NCI-H82 (cell line): ENCODE results near the gene CPTP.

Source experiments
- DNase-seq: peaks from one replicate; lab custom pipeline; 2025; lab: John Stamatoyannopoulos, UW

Gene CPTP

DNA sequence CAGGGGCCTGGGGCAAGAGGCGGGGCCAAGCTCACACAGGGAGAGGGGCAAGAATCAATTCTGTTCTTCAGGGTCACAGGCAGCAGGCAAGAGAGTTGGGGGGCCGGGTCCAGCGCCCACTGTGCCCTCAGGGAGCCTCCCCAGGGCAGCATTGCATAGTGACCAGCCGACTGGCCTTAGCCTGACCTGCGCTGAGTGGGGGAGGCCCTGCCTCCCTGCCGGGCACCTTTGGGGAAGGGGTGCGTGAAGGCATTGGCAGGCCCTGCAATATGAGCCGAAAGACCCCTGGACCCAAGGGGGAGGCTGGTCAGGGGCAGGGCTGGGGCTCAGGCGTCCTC lies 32.2 kb upstream of the CPTP start:
- no peak for DNase-seq

DNA sequence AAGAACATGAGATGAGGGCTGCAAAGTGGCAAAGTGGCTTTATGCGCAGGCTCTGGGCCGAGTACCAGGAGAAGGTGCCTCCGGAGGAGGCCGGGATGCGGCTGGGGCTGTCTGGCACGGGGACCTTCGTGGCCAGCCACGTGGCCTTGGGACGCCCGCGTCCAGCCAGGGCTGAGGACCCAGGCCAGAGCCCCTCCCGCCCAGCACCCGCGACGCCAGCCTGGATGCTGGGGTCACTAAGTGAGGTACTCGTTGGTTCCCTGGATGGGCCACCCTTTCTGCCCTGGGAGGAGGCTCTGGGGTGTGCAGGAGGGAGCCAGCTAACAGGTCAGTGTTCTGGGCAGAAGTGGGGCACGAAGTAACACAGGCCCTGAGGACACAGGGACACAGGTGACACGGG lies 31.8 kb upstream of the CPTP start:
- no peak for DNase-seq

DNA sequence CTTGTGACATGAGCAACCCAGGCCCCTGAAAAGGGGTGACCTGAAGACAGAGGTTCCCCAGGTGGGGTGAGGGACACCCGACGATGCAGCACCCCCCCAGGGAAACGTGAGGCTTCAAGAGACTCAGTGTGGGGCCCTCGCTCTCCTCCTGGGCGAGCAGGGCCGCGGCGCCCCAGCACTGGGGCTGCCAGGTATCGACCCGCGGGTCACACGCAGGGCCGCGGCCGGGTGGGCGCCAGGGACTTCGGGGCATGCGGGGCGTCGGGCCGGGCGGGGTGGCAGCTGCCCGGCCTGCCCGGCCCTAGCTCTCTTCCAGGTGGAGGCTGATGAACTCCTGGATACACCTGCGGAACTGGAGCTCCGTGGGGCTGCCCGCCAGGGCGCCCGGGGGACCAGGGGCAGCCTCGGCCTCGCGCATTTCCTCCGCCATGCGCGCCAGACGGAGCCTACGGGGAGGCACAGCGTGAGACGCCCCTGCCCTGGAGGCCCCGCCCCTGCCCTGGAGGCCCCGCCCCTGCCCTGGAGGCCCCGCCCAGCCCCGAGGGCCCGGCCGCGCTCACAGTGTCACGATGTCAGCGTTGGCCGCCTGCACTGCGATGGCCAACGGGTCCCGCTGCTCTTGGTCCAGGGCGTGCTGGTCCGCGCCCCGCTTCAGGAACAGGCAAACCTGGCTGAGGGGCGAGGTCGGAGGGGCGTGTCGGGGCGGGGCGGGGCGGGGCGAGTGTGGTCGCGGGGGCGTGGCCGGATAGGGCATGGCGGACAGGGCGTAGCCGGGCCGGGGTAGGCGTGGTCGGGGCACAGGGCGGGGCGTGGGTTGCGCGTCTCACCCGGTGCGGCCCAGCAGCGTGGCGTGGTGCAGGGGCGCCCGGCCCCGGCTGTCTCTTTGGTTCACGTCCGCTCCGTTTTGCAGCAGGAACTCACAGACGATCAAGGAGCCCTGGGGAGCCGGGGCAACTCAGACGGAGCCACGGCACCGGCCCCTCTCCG lies 31.0 kb upstream of the CPTP start:
- no peak for DNase-seq

DNA sequence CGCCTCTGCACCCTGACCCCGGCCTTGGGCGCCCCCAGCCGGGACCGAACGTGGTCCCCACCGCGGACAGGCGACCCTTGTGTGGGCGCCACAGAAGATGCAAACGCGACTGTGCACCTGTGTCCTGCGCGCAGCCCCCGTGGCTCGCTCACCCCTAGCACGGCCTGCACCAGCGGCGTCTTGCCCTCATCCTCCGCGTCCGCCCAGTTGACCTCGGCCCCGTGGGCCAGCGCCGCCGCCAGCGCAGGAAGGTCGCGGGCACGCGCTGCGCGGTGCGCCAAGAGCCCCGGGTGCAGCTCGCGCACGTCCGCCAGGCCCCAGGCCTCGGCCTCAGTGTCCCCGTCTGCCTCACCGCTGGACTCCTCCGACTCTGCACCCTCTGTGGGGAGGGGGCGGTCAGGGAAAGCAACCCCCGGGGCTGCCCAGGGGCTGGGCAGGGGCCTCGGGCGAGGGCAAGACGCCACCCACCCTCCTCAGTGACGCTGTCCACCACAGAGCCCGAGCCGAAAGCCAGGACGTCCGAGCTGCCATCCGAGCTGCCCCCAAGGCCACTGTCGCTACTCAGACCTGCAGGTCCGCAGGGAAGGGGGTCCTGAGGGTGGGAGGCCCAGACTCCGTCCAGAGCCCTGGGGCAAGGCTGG lies 30.2 kb upstream of the CPTP start:
- no peak for DNase-seq

DNA sequence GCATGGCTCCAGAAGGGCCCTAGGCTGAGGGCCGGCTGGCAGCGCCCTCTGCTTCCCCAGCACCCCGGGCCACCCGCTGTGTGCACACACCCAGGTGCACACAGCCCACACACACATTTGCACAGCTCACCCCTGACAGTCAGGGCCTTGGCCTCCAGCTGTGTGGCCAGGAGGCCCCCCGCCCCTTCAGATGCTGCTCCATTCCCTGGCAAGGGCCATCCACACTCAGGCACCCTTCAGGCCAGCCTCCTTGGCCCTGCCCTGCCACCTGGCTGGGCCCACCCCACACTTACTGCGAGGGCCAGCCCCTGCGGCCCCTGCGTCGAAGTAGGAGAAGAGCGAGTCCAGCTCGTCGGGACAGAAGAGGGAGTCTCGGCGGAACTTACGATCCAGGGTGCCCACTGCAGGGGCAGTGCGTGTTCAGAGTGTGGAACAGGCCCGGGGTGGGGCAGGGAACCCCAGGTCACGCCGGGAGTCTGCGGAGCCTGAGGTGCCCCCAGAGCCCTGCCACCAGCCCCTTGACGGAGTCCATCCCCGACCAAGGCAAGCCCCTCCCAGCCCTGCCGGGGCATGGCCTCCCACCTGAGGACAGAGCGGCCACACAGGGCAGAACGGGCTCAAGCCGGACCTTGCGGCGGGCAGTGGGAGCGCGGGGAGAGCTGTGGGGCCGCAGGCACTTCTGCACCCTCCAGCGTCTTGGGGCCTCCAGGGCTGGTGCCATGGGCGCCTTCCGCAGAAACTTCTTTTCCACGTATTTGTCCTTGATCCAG lies 29.3 kb upstream of the CPTP start:
- DNase-seq, result no peak

DNA sequence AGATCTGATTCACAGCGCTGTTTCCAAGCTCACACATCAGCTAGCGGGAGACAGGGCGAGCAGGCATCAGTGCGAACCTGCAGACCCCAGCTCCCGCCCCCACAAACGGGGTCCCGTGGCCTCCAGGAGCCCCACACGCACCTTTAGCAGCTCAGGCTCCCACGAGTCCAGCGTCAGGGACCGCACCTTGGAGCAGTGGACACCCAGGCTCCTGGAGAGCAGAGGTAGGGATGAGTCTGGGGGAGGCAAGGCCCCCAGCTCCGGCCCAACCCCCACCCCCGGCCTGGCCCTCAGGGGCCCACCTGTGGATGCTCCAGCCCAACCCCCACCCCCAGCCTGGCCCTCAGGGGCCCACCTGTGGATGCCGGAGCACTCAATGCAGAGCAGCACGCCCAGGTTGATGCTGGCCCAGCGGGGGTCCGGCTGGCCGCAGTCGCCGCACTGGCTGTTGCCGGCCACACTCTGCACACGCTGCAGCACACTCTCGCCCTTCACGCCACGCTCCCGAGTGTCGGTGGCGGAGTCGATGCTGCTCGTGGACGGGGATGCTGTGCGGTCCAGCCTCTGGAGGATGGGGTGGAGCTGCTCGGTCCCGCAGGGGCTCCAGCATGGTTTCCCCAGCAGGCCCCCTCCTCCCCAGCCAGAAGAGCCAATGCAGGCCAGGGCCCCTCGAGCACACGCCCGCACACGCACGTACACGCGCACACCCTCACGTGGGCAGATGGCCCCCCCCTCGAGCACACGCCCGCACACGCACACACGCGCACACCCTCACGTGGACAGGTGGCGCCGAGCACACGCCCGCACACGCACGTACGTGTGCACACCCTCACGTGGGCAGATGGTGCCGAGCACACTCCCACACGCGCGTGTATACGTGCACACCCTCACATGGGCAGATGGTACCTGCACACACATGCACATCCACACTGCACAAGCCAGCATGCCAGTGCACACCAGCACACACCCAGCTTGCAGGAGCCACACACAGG lies 28.2 kb upstream of the CPTP start:
- DNase-seq, result no peak

DNA sequence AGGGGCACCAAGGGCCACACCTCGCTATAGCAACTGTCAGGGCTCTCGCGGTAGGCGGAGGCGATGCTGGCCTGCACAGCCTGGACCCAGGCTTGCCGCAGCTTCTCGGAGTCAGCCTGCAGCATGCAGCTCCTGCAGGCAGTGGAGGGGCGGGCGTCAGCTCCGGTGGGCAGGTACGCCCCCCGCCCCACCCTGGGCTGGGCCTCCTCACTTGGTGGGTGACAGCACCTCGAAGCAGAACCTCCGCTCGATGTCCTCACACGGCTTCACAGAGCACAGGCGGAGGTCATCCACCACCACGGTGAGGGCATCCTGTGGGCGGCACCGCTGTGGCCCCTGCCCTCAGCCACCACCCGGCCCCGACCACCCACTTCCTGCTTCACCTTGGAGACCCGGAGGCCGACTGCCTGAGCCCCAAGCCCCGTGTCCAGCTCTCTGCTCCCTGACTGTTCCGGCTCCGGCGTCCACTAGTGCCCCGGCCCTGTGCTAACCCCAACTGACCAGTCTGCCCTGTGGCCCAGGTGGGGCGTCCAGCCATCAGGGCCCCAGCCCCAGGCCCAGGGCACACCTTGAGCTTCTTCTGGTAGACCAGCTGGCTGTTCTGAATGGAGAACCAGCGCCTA lies 26.7 kb upstream of the CPTP start:
- DNase-seq, result no peak

DNA sequence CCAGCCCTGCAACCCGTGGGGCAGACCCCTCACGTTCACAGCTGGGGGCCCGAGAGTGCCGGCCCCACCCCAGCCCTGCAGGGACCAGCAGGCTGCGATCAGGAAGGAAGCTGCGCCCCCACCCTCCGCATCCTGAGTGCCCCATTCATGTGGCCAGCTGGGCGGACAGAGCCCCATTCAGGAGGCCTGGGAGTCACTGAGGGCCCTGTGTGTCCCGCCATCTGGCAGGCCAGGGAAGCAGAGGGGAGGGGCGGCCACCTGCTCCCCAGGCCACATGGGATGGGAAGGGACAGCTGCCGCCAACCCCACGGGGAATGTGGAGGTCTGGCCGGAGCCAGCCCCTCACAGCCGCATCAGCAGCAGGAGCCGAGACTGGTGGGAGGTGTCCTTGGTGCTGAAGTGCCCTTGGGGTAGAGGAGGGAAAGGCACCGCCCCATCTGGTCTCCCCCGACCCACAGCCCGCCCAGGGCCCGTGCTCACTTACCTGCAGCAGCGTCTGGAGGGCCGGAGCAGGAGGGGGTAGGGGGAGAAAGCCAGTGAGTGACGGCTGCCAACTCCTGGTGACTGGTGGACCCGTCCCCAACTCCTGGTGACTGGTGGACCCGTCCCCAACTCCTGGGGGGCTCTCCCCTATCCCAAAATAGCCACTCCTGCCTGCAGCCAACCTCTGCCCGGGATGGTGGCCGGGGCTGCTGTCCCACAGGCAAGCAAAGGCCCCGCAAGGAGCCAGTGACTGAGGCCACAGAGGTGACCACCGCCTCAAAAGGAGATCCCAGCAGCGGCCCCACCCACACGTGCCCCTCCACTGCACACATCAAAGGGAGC lies 25.5 kb upstream of the CPTP start:
- peak; percentile 97 for DNase-seq

DNA sequence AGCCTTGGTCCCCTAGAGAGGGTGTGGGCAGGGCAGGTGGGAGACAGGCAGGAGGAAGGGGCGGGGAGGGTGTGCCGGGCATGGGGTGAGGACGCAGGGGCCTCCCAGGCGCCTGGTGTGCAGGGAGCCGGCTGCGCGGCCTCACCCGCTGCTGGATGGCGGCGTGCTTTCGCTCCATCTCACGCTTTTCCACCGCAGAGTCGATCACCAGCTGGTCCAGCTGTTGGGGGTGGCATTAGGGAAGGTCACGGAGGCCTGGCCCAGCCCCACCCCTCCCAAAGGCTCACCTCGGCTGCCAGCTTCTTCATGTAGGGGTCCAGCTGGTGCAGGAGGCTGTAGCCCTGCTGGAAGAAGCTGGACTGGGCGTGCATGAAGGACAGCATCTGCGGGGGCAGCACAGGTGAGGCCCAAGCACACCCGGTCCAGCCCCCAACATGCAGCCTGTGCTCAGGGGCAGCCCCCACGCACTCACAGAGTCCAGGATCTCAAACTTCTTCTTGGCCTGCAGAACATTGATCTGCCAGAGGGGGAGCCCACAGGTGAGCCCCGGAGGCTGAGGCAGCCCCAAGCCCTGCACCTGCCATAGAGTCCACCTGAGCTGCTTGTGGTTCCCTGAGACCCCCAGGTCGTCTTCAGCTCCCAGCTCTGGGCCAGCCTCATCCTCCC lies 24.8 kb upstream of the CPTP start:
- peak; percentile 69 for DNase-seq

DNA sequence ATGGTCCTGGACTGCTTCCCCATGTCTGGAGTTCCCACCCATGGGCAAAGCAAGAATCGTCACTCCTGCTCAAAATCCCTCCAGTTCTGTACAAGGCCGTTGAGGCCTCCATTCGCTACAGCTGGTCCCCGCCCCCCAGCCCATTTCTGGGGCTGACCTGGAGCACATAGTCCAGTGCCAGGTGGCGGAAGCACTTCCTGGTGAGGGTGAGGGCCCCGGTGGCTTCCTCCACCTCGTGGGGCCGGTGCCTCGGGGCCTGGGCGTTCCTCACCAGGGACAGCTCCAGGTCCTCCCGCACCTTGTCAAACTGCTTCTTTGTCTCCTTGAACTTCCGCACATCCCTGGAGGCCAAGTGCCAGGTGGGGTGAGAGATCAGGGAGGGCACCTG lies 24.3 kb upstream of the CPTP start:
- DNase-seq, result no peak

DNA sequence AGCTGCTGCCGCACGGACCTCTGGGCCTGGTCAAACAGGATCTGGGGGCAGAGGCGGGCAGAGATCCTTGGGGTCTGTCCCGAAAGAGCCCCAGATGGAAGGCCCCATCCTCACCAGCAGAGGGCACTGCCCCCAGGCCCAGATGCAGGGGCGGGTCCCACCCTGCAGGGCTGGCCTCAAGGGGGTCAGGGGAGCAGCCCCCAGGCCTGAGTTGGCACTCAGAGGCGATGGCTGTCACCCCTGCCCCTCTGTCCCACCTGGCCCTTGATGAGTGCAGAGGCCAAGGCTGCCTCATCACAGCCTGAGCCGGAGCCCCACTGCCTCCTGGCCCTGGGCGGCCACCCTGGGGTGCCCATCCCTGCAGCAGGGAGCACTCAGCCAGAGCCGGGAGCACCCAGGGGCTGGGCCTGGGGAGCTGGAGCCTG lies 22.6 kb upstream of the CPTP start:
- DNase-seq, result peak; percentile 46

DNA sequence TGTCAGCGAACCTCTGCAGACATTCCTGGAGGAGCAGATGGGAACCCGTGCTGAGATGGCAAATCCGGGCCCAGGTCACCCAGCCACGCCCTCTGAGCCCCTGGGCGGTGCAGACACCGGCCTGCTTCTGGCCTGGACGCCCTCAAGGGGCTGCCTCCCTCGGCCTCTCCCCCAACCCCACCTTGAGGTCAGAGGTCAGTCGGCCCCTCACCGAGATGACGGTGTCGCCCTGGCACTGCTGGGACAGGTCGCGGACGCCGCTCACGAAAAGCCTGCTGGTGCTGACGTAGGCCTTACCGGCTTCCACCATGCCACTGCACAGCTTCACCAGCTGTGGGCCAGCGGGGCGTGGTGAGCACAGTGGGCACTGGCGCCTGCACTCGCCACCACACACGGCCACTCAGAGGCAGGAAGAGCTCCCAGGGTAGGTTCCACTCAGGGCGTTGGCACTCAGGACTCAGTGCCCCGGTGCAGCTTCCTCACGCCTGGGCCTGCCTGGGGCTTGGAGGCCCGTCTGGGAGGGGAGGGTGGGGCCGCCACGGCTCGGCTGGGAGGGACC lies 21.6 kb upstream of the CPTP start:
- peak; percentile 83 for DNase-seq

DNA sequence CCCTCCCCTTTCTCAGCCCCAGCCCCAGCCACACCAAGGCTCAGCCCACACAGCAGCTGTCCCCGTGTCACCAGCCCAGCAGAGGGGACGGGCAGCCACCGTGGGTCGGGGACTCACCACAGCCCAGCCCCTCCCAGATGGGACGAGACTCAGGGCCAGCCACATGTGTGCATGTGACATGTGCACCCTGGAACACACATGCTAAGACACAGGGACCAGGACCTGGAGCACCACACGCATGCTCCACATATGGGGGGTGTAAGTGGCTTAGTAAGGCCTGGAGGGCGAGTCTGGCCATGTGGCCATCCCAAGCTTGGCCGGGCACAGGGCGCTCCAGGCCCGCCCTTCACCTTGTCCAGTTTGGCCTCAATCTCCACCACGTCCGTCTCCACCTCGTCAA lies 20.9 kb upstream of the CPTP start:
- peak; percentile 61 for DNase-seq

DNA sequence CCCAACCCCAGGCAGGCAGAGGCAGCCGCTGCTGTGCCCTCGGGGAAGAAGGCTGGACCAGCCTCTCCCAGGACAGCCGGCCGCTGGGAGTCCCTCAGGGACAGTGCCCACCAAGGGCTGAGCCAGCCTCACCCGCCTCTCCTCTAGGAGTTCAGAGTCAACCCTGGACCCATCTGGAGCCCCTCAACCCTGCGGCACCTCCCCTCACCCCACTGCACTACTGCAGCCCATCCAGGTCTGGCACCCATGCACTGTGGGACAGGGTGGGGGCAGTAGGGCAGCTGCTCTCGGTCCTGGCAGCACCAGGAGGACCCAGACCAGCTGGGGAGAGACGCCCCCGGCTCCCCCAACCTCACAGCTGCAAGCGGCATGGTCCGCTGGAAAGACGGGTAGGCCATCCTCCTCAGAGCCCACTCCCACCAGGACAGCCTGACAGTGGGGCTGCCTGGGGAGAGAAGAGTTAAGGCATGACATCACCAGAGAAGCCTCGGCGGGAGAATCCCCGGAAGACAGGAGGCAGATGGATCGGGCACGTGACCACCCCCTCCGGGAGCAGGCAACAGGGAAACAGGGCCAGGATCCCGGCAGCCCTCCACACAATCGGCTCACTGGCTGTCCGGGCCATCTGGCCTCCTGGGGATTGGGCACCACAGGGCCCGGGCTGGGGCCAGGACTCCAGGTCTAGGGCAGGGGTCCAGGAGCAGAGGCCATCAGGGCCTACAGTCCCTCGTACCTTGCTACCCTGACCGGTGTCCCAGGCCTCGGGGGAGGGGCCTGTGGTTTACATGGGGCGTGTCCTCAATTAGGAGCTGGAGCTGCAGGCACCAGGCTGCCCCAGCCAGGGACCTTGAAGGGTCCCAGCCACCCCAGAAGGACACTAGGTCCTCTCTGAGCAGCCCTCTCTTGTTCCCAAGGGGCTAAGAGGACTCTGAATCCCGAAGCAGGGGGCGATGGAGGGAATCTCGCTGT lies 20.0 kb upstream of the CPTP start:
- DNase-seq, result peak; percentile 99

DNA sequence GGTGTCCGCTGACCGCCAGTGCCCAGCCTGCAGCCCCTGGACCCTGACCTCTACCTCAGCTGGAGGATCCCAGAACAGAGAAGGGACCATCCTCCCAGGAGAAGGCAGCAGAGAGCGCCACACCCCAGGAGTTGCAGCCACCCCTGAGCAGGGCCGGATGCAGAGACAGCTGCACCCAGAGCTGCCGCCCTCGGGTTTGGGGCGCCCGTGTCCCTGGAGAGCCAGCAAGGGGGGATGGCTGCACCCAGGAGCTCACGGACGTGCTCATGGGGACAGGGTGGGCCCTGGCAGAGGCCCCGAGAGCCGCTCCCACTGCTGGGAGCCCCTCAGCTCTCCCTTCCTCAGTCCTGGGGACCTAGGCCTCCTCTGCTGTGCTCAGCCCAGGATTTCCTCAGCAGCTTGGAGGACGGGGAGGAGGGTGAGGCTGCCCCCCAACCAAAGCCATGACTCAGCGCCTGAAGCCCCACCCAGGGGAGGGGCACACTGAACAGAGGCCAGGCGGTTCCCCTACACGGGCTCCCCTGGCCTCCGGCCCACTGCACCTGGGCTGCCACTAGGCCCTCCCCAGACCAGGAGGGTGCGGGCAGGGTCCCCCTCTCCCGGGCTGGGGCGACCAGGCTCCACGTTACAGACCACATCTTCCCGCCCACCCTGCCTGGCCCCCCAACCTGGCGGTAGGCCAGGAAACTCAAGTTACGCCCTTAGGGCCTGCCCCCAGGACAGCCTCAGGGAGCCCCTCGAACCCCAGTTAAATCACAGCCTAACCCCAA lies 19.1 kb upstream of the CPTP start:
- DNase-seq, result peak; percentile 96

DNA sequence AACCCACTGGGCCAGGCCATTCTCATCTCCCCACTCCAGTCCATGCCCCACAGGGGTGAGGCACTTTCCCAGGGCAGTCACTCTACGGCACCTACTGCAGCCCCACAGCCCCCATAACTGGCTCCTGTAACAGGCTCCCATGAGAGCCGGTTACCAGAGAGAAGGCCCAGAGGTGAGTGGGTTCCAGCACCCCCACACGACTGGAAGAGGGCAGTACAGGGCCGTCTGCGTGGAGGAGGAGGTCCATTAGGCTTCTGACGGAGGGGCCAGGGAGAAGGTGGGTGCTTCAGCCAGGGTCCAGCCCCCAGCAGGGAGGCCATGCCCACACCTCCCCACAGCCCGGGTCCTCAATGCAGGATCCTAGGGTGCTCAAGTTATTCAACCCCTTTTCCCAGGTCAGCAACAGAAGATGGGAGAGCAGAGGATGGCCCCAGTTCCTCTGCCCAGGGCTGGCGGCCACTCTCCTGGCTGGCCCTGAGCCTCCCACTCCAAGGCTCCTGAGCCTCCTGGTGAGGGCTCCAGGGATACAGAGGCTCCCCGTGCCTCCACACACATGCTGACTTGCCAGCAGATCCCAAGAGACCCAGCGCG lies 18.4 kb upstream of the CPTP start:
- DNase-seq, result peak; percentile 79
